GM12878 (cell line): ENCODE results near the gene TMEM35B. TPM values are rescaled to one million over a fixed set of nuclear protein-coding genes. Genes with fewer than 3 reads are reported as not detected.
"Not testable (repeated sequence)": the region's sequence is repeated elsewhere in the genome, so short reads cannot be mapped to it uniquely, and the experiment has no call there.

ENCODE experiments used
- ATAC-seq: fragments of 200-7000 bp; cut with Tn5 transposase; 3 replicates; pipeline ENCODE4 v1.9.1; 2020; ENCODE audit warnings: mild to moderate bottlenecking, moderate library complexity
- BruUV-seq: library from RNA; stranded (reverse); fragments of 400-500 nt; replicated peaks from 2 replicates; lab custom pipeline; 2021; lab: Mats Ljungman, UMichigan
- CTCF ChIA-PET: fragments of 300-600 bp; sonication (Branson Sonifier 250); formaldehyde crosslinking; extraction: SDS; loops from one replicate; lab custom pipeline; 2021; ENCODE audit warnings: inconsistent platforms; lab: Yijun Ruan, JAX
- POLR2A ChIA-PET: fragments of 350-600 bp; formaldehyde crosslinking; extraction: SDS; loops from one replicate; lab custom pipeline; 2021; ENCODE audit warnings: inconsistent platforms; lab: Charles Lee
- RAD21 ChIA-PET: fragments of 300-600 bp; sonication (Branson Sonifier 250); formaldehyde crosslinking; loops from one replicate; lab custom pipeline; 2023; ENCODE audit warnings: antibody characterized with exemption; ENCODE audit not compliant: unreplicated experiment; lab: Charles Lee
- SMC1A ChIA-PET: fragments of 300-600 bp; sonication (Branson Sonifier 250); formaldehyde crosslinking; loops from one replicate; lab custom pipeline; 2023; ENCODE audit not compliant: unreplicated experiment, uncharacterized antibody; lab: Charles Lee
- DNase-seq: peaks from one replicate; pipeline ENCODE4 v3.0.0-alpha.2; 2011; ENCODE audit warnings: low read depth, low spot score
- FAIRE-seq: peaks from 3 replicates; lab custom pipeline; 2011; peaks lifted over from hg19 to GRCh38; lab: Jason Lieb, UNC
- H2AFZ ChIP-seq: 2 replicates; pipeline ENCODE4 v1.6.0; 2011; ENCODE audit warnings: low read depth, low read length, control low read depth; ENCODE audit not compliant: control insufficient read depth
- H3K27ac ChIP-seq: 2 replicates; pipeline ENCODE4 v1.5.1; 2011; ENCODE audit warnings: control low read depth; ENCODE audit not compliant: control insufficient read depth, insufficient read depth
- H3K27me3 ChIP-seq, 2 experiments: replicated peaks in 1 of 2; 2 replicates each; pipeline versions ENCODE4 v1.6.0 to v1.6.1; 2011; ENCODE audit warnings: low read length in 1 of 2; ENCODE audit not compliant: control insufficient read depth in 2 of 2, insufficient read depth in 2 of 2
- H3K36me3 ChIP-seq, 2 experiments: 2 replicates each; pipeline ENCODE4 v1.5.1; 2011; ENCODE audit warnings: low read length in 1 of 2; ENCODE audit not compliant: control insufficient read depth in 2 of 2, insufficient read depth in 2 of 2
- H3K4me1 ChIP-seq: 2 replicates; pipeline ENCODE4 v1.6.1; 2011; ENCODE audit warnings: mild to moderate bottlenecking, low read length, moderate library complexity, mixed read lengths; ENCODE audit not compliant: control insufficient read depth, insufficient read depth
- H3K4me2 ChIP-seq: 2 replicates; pipeline ENCODE4 v1.6.0; 2011; ENCODE audit warnings: control low read depth; ENCODE audit not compliant: control insufficient read depth, insufficient read depth
- H3K4me3 ChIP-seq: fragments of 200-600 bp; sonication (generic); 2 replicates; pipeline ENCODE4 v1.5.1; 2016
- H3K79me2 ChIP-seq: 2 replicates; pipeline ENCODE4 v1.6.0; 2011; ENCODE audit warnings: low read length; ENCODE audit not compliant: control insufficient read depth, insufficient read depth
- H3K9ac ChIP-seq: 2 replicates; pipeline ENCODE4 v1.8.0; 2011; ENCODE audit warnings: low read length, control low read depth, mixed read lengths; ENCODE audit not compliant: control insufficient read depth, insufficient read depth
- H3K9me3 ChIP-seq: replicated peaks from 3 replicates; pipeline ENCODE4 v1.5.1; 2011; ENCODE audit warnings: mild to moderate bottlenecking, low read length; ENCODE audit not compliant: control insufficient read depth, insufficient read depth
- H4K20me1 ChIP-seq: 2 replicates; pipeline ENCODE4 v1.6.0; 2011; ENCODE audit not compliant: control insufficient read depth, insufficient read depth
- CREM ChIP-seq: IDR thresholded peaks from 2 replicates; pipeline ENCODE4 v1.6.1; 2014; ENCODE audit warnings: antibody characterized with exemption, low read depth
- GATAD2B ChIP-seq: fragments of 450-650 bp; conservative IDR thresholded peaks from 2 replicates; pipeline ENCODE4 v1.6.1; 2017; ENCODE audit warnings: low read depth, mild to moderate bottlenecking, moderate library complexity
- MXI1 ChIP-seq: fragments of 150-350 bp; IDR thresholded peaks from 2 replicates; pipeline ENCODE4 v1.6.1; 2011; ENCODE audit warnings: low read depth, mild to moderate bottlenecking, inconsistent platforms, low read length, improper control_type of control experiment
- NR2F1 ChIP-seq: fragments of 450-650 bp; conservative IDR thresholded peaks from 2 replicates; pipeline ENCODE4 v1.6.1; 2017; ENCODE audit warnings: mild to moderate bottlenecking
- TCF12 ChIP-seq: IDR thresholded peaks from 2 replicates; pipeline ENCODE4 v1.6.1; 2011; ENCODE audit warnings: low read depth, mild to moderate bottlenecking, low read length
- WGBS: methylation state at CpG from one replicate; pipeline ENCODE4 v1.1.6; 2016; ENCODE audit warnings: low lambda C conversion rate; ENCODE audit not compliant: insufficient replicate concordance, insufficient coverage; ENCODE audit errors: missing lambda C conversion rate; 5-methylcytosine and 5-hydroxymethylcytosine counted together
- in situ Hi-C: fragments of 300-500 bp; cut with MboI; formaldehyde crosslinking; loops from 9 replicates; pipeline ENCODE4 v1.14.3; 2018; ENCODE audit warnings: mixed read lengths
- intact Hi-C: fragments of 100-400 bp; cut with micrococcal nuclease; formaldehyde crosslinking; loops from one replicate; pipeline ENCODE4 v1.14.2; 2022; ENCODE audit not compliant: unreplicated experiment
- polyA plus RNA-seq, 11 experiments: library from polyadenylated mRNA; depleted of rRNA in 4 of 11; unstranded in 6 of 11; stranded (reverse) in 5 of 11; fragments of >200 nt; fragmentation: Nextera tagmentation in 4 of 11; fragmentation: Illumina TruSeq in 1 of 11; extraction: Ambion mirVana in 4 of 11; extraction: Trizol in 1 of 11; gene quantifications; 1 replicate in 1 of 11; 2 replicates in 10 of 11; pipeline versions ENCODE4 v1.2.1 to v1.2.3, GENCODE V29; 2011 to 2016; ENCODE audit warnings: inconsistent platforms in 2 of 11, missing spikeins in 2 of 11, low read depth in 1 of 11
- total RNA-seq, 4 experiments: library from RNA; depleted of rRNA in 3 of 4; stranded (reverse); fragments of >200 nt in 3 of 4; fragmentation: Illumina TruSeq in 1 of 4; extraction: Trizol in 1 of 4; gene quantifications; 2 replicates each; pipeline versions ENCODE4 v1.2.1 to v1.2.3, GENCODE V29; 2013 to 2021
- TF ChIP-seq, protein P1 (sequence below): fragments of 450-650 bp; IDR thresholded peaks from 2 replicates; pipeline ENCODE4 v1.6.1; 2017; ENCODE audit warnings: mild to moderate bottlenecking, low read depth, inconsistent platforms; ENCODE audit not compliant: poor library complexity, severe bottlenecking

Gene TMEM35B
- total and polyA plus RNA-seq, 10 of the 15 experiments (the other 5 are each of a cell fraction or from before 2014, with no cell fraction given): 14.8 to 138 (median 32.8) TPM

DNA sequence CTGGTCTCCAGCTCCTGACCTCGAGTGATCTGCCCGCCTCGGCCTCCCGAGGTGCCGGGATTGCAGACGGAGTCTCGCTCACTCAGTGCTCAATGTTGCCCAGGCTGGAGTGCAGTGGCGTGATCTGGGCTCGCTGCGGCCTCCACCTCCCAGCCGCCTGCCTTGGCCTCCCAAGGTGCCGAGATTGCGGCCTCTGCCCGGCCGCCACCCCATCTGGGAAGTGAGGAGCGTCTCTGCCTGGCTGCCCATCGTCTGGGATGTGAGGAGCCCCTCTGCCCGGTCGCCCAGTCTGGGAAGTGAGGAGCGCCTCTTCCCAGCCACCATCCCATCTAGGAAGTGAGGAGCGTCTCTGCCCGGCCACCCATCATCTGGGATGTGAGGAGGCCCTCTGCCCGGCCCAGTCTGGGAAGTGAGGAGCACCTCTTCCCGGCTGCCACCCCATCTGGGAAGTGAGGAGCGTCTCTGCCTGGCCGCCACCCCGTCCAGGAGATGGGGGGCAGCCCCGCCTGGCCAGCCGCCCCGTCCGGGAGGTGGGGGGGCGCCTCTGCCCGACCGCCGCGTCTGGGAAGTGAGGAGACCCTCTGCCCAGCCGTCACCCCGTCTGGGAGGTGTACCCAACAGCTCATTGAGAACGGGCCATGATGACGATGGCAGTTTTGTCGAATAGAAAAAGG lies 37.4 kb downstream of the TMEM35B start:
- H4K20me1 ChIP-seq, H2AFZ ChIP-seq, CTCF ChIA-PET, H3K27ac ChIP-seq, H3K36me3 ChIP-seq, RAD21 ChIA-PET, intact Hi-C loops, in situ Hi-C loops, H3K9me3 ChIP-seq, H3K27me3 ChIP-seq, H3K4me3 ChIP-seq, H3K79me2 ChIP-seq, POLR2A ChIA-PET, DNase-seq, H3K9ac ChIP-seq, SMC1A ChIA-PET, H3K4me1 ChIP-seq, BruUV-seq, FAIRE-seq, H3K4me2 ChIP-seq, ATAC-seq: not testable (repeated sequence)
- 68% methylated on average over 41 of the region's 41 CpGs for WGBS

DNA sequence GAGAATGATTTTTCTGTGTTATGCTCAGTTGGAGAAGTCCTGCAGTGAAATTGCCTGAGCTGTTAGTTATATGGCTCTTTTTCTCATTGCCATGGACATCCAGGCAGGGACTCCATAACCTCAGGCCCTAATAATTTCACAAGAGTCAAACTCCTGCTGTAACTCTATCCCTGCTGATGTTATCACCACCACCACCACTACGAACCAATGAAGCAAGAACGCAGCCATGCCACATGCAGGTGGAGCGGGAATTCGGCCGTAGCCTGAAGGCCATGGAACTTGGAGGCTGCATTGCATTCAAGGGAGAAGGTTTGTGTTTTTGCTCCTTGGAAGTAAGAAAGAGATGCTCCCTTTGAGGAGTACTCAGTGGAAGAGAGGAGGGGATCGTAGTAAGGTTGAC lies 38.9 kb downstream of the TMEM35B start:
- Histone ChIP-seq H3K27me3 (no peaks in the 10 kb centered on the region), H4K20me1 (no peaks in the 10 kb centered on the region), H3K36me3 (no peaks in the 10 kb centered on the region), H3K27ac (no peak overlapping the region), H3K79me2 (no peaks in the 10 kb centered on the region), H3K9ac (no peak overlapping the region), H3K4me1 (no peaks in the 10 kb centered on the region), H3K9me3 (no peaks in the 10 kb centered on the region), H2AFZ (no peak overlapping the region), H3K4me3 (no peak overlapping the region), H3K4me2 (no peak overlapping the region)
- intact Hi-C loops (no loop called here), in situ Hi-C loops (no loop called here)
- ChIA-PET POLR2A (no interaction called here), SMC1A (no interaction called here), CTCF (no interaction called here), RAD21 (no interaction called here)
- BruUV-seq: no TSS peak
- WGBS: 49% methylated on average over 6 of the region's 6 CpGs
- DNase-seq: no peak
- no peak for ATAC-seq
- TF ChIP-seq, protein P1, sequence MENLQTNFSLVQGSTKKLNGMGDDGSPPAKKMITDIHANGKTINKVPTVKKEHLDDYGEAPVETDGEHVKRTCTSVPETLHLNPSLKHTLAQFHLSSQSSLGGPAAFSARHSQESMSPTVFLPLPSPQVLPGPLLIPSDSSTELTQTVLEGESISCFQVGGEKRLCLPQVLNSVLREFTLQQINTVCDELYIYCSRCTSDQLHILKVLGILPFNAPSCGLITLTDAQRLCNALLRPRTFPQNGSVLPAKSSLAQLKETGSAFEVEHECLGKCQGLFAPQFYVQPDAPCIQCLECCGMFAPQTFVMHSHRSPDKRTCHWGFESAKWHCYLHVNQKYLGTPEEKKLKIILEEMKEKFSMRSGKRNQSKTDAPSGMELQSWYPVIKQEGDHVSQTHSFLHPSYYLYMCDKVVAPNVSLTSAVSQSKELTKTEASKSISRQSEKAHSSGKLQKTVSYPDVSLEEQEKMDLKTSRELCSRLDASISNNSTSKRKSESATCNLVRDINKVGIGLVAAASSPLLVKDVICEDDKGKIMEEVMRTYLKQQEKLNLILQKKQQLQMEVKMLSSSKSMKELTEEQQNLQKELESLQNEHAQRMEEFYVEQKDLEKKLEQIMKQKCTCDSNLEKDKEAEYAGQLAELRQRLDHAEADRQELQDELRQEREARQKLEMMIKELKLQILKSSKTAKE: no peak
- TF ChIP-seq MXI1 (no peak), NR2F1 (no peak), CREM (no peak), TCF12 (no peak), GATAD2B (no peak)
- no peak for FAIRE-seq

DNA sequence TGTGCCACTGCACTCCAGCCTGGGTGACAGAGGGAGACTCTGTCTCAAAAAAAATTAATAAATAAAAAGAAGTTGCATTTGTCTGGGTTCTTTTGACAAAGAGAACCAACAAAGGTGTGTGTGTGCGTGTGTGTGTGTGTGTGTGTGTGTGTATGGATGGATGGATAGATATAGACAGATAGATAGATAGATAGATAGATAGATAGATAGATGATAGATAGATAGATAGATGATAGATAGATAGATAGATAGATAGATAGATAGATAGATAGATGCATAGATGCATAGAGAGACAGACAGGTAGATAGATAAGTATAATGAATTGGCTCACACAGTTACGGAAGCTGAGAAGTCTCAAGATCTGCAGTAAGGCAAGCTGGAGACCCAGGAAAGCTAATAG lies 43.3 kb downstream of the TMEM35B start:
- RAD21 ChIA-PET, POLR2A ChIA-PET, H2AFZ ChIP-seq, H3K4me3 ChIP-seq, H3K9ac ChIP-seq, in situ Hi-C loops, H3K9me3 ChIP-seq, BruUV-seq, H3K79me2 ChIP-seq, H3K27ac ChIP-seq, FAIRE-seq, H4K20me1 ChIP-seq, SMC1A ChIA-PET, intact Hi-C loops, H3K4me2 ChIP-seq, H3K27me3 ChIP-seq, H3K36me3 ChIP-seq, H3K4me1 ChIP-seq, ATAC-seq, CTCF ChIA-PET, DNase-seq: not testable (repeated sequence)
- 93% methylated on average over 2 of the region's 2 CpGs for WGBS
